ENCODE data around the gene CLHC1. TPM values are rescaled to one million over a fixed set of nuclear protein-coding genes. Genes with fewer than 3 reads are reported as not detected.

The CLHC1 gene
- total and polyA plus RNA-seq, 4 donors: 0.45 to 4.9 (median 2.6) TPM

DNA sequence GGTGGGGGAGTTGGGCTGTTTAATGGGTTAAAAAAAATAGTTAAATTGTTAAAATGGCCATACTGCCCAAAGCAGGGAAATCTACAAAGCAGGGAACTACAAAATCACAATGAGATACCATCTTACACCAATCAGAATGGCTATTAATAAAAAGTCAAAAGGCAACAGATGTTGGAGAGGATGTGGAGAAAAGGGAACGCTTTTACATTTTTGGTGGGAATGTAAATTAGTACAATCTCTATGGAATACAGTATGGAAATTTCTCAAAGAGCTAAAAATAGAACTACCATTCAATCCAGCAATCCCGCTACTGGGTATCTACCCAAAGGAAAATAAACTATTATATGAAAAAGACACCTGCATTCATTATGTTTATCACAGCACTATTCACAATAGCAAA, 27.1 kb downstream of the CLHC1 start:
- H3K27ac ChIP-seq (ENCODE audit: low read depth in 1 of 2, low read length in 2 of 2): no peak overlapping the region
- no peak overlapping the region for H3K9ac ChIP-seq (ENCODE audit: low read depth in 1 of 2, low read length in 2 of 2)
- no peaks in the 10 kb centered on the region for H3K27me3 ChIP-seq (ENCODE audit: control insufficient read depth in 4 of 4, insufficient read depth in 4 of 4, low read length in 3 of 4)
- peaks cover 0 to 7% (median 0%) of the 10 kb centered on the region in 4 donors for H3K36me3 ChIP-seq (ENCODE audit: control insufficient read depth in 4 of 4, insufficient read depth in 3 of 4, low read depth in 1 of 4, low read length in 3 of 4)
- H3K4me3 ChIP-seq (ENCODE audit: low read depth in 1 of 3, low read length in 3 of 3): no peak overlapping the region
- 94% methylated on average over 2 of the region's 2 CpGs for WGBS
- H3K9me3 ChIP-seq (ENCODE audit: control insufficient read depth in 4 of 4, low read length in 3 of 4): peaks cover 0 to under 1% (median 0%) of the 10 kb centered on the region in 4 donors
- TF ChIP-seq JUND (IDR thresholded peaks at IDR 0.05): no peak
- no peak for TF ChIP-seq GABPA (IDR thresholded peaks at IDR 0.05 in 1 of 2, conservative IDR thresholded peaks at IDR 0.05 in 1 of 2)
- TF ChIP-seq, protein P1, sequence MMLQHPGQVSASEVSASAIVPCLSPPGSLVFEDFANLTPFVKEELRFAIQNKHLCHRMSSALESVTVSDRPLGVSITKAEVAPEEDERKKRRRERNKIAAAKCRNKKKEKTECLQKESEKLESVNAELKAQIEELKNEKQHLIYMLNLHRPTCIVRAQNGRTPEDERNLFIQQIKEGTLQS (IDR thresholded peaks at IDR 0.05): no peak
- TF ChIP-seq, protein P2, sequence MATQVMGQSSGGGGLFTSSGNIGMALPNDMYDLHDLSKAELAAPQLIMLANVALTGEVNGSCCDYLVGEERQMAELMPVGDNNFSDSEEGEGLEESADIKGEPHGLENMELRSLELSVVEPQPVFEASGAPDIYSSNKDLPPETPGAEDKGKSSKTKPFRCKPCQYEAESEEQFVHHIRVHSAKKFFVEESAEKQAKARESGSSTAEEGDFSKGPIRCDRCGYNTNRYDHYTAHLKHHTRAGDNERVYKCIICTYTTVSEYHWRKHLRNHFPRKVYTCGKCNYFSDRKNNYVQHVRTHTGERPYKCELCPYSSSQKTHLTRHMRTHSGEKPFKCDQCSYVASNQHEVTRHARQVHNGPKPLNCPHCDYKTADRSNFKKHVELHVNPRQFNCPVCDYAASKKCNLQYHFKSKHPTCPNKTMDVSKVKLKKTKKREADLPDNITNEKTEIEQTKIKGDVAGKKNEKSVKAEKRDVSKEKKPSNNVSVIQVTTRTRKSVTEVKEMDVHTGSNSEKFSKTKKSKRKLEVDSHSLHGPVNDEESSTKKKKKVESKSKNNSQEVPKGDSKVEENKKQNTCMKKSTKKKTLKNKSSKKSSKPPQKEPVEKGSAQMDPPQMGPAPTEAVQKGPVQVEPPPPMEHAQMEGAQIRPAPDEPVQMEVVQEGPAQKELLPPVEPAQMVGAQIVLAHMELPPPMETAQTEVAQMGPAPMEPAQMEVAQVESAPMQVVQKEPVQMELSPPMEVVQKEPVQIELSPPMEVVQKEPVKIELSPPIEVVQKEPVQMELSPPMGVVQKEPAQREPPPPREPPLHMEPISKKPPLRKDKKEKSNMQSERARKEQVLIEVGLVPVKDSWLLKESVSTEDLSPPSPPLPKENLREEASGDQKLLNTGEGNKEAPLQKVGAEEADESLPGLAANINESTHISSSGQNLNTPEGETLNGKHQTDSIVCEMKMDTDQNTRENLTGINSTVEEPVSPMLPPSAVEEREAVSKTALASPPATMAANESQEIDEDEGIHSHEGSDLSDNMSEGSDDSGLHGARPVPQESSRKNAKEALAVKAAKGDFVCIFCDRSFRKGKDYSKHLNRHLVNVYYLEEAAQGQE (IDR thresholded peaks at IDR 0.05): no peak
- TF ChIP-seq, protein P3, sequence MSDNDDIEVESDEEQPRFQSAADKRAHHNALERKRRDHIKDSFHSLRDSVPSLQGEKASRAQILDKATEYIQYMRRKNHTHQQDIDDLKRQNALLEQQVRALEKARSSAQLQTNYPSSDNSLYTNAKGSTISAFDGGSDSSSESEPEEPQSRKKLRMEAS (IDR thresholded peaks at IDR 0.05): no peak
- TF ChIP-seq HNF4A (conservative IDR thresholded peaks at IDR 0.05): no peak
- no peak for TF ChIP-seq RAD21 (IDR thresholded peaks at IDR 0.05)
- DNase-seq (ENCODE audit: low spot score): no peak
- H3K4me1 ChIP-seq (ENCODE audit: control insufficient read depth in 4 of 4, insufficient read depth in 4 of 4, low read length in 3 of 4): no peaks in the 10 kb centered on the region

DNA sequence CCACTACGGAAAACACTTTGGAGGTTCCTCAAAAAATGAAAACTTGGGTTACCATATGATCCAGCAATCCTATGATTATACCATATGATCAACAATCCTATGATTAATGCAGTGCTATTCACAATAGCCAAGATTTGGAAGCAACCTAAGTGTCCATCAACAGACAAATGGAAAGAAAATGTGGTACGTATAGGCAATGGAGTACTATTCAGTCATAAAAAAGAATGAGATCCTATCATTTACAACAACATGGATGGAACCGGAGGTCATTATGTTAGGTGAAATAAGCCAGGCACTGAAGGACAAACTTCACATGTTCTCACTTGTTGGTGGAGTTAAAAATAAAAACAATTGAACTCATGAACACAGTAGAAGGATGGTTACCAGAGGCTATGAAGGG, 27.6 kb downstream of the CLHC1 start:
- Histone ChIP-seq H3K9me3 (ENCODE audit: control insufficient read depth in 4 of 4, low read length in 3 of 4) (peaks cover 0 to 3% (median 0%) of the 10 kb centered on the region in 4 donors), H3K27me3 (ENCODE audit: control insufficient read depth in 4 of 4, insufficient read depth in 4 of 4, low read length in 3 of 4) (no peaks in the 10 kb centered on the region), H3K4me1 (ENCODE audit: control insufficient read depth in 4 of 4, insufficient read depth in 4 of 4, low read length in 3 of 4) (no peaks in the 10 kb centered on the region), H3K9ac (ENCODE audit: low read depth in 1 of 2, low read length in 2 of 2) (no peak overlapping the region), H3K27ac (ENCODE audit: low read depth in 1 of 2, low read length in 2 of 2) (no peak overlapping the region), H3K4me3 (ENCODE audit: low read depth in 1 of 3, low read length in 3 of 3) (no peak overlapping the region), H3K36me3 (ENCODE audit: control insufficient read depth in 4 of 4, insufficient read depth in 3 of 4, low read depth in 1 of 4, low read length in 3 of 4) (peaks cover 0 to 7% (median 0%) of the 10 kb centered on the region in 4 donors)
- DNase-seq (ENCODE audit: low spot score): no peak
- WGBS: 97% methylated on average over 3 of the region's 3 CpGs
- TF ChIP-seq NR2F2 (IDR thresholded peaks at IDR 0.05): no peak
- TF ChIP-seq, protein P2 (IDR thresholded peaks at IDR 0.05): no peak
- no peak for TF ChIP-seq FOXA2 (IDR thresholded peaks at IDR 0.05)
- TF ChIP-seq GABPA (IDR thresholded peaks at IDR 0.05 in 1 of 2, conservative IDR thresholded peaks at IDR 0.05 in 1 of 2): no peak
- no peak for TF ChIP-seq SP1 (IDR thresholded peaks at IDR 0.05)
- no peak for TF ChIP-seq TAF1 (conservative IDR thresholded peaks at IDR 0.05)
